ENCODE measurements around the gene SPATS2L.

SPATS2L gene

DNA sequence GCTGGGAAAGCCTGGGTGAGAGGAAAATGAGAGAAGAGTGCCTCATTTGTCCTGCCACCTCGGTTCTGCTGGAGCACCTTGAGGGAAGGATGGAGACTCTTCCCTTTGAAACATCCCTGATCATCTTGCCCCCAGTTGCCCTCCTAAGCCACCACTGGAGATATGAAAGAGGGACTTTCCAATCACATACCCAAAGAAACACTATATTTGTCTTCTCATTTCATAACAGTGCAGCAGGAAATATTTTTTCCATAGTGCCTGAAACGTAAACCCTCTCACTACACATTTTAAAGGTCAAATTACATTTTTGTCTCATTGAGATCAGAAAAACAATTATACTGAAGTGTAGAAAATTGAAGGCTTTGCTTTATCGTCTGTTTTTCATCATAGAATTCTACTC, 140.1 kb downstream of the SPATS2L start:
- DNase-seq (ENCODE audit: low spot score) = no peak

DNA sequence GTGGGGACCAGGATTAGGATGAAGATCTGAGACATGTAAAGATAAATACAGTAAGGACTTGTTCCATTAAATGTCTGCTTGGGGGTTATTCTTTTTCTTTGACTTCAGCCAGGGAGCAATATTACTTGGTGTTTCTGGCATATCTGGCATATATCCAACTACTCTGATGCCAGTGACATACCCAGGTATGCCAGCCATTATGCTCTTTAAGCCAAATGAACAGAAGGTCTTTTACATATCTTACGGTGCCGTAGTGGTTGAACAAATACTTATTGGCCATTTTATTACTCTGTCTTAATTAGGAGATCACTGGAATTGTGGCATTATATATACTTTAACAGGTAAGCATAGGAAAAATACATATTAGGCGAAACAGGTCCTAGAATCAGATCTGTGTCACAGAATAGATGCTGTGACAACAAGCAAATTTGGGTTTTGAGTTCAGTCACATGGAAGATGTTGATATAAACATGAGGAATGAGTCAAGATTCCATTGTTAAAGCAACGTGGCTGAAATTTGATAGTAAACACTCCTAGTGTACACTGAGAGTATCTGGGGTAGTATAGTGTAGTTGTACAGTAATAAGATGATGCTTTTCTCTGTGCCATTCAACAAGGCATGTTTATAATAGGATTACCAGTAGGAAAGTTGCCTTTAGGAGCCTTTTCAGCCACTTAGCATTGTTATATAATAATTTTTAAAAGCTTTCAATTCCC, 140.8 kb downstream of the SPATS2L start:
- DNase-seq (ENCODE audit: low spot score) = no peak

- DNase-seq (ENCODE audit: low spot score) = no peak
Observed at GRCh38 chr2:200448455-200448854, 142.0 kb downstream of the SPATS2L start.

- no peak for DNase-seq (ENCODE audit: low spot score)
Observed at GRCh38 chr2:200449149-200449548, 142.7 kb downstream of the SPATS2L start.

- DNase-seq (ENCODE audit: low spot score) = no peak
Observed at GRCh38 chr2:200450288-200450687, 143.8 kb downstream of the SPATS2L start.

DNA sequence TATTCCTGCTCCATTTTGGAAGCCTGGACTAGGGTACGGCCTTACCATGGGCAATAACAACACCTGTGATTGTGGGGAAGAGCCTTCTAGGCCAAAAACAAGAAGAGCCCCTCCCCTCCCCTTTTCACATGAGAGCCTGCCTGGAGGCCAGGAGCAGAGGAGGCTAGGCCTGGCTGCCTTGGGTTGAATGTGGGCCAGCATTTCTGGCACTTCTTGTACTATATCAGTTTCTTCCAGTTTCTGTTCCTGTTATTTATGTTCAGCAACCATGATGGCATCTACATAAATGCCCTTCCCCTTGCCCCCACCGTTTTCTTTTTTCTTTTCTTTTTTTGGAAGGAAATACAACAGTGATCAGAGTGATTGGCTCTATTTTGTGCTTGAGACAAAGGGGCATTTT, 145.0 kb downstream of the SPATS2L start:
- DNase-seq (ENCODE audit: low spot score) = no peak

- DNase-seq (ENCODE audit: low spot score) = no peak
Observed at GRCh38 chr2:200452377-200452776, 145.9 kb downstream of the SPATS2L start.

- no peak for DNase-seq (ENCODE audit: low spot score)
Observed at GRCh38 chr2:200453142-200453852, 146.8 kb downstream of the SPATS2L start.

DNA sequence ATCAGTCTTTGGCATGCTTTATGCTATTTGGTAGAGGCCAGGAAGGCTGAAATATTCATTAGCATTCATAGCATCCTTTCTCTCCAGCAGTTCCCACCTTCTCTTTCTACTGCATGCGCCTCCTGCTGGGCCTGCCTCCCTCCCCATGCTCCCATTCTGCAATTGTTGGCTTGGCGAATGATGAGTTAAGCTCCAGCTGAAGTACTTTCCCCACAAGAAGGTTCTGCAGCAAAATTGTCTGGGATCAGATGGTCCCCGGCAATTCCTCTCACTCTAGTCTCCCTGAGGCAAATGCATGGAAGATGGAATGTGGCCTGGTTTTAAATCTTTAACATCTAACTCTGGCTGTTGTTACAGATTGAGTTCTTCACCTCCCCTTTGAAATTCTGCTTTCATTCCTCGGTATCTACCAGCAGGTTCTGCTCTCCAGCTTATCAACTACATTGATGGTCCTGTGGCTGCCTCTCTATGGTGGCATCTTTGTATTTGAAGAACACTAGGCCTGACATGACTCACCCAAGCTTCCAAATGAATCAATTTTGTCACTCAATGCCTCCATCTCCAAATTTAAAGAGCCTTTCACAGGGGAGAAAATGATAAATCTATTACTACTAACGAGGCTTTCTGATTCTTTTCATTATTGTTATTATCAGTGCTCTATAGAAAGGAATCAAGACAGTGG, 147.5 kb downstream of the SPATS2L start:
- no peak for DNase-seq (ENCODE audit: low spot score)

DNA sequence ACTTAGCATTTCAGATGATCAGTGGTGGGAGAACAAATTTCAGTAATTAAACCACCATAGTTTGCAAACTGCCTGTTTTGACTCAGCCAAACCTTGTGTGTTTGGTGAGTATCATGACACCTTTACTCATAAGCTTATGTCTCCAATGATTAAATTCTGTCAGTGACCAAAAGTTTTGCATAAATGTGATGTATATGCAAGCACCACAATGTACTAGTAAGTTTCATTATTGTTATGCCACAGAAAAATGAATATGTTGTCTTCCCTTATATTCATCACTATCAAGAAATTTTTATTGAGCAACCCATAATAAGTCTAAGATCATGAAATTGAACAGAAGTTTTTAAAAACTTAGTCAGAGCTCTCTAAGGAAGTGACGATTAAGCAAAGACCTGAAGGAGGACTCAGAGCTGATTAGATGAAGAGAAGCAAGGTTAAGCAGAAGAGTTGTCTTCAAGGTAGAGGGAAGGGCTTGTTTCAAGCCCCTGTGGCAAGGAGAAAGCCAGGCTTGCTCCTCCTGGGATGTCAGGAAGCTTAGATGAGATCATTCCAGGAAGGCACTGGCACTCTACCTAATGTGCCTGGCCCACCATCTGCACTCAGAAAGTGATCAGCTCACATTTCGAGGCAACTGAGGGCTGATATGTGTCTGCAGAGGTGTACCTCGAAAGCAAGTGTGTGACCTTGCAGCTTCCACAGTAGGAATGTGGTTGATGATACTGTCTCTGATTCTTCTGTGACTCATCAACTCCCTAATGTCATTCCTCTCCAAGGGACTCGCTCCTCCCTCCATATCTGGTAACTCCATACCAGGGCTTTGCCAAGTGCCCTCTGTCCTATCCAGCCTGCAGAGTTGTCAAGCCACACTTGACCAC, 148.7 kb downstream of the SPATS2L start:
- no peak for DNase-seq (ENCODE audit: low spot score)

GRCh38 chr2:200455958-200456421, 149.5 kb downstream of the SPATS2L start:
- DNase-seq (ENCODE audit: low spot score) = no peak

GRCh38 chr2:200456567-200456966, 150.1 kb downstream of the SPATS2L start:
- DNase-seq (ENCODE audit: low spot score) = no peak

GRCh38 chr2:200459101-200459500, 152.6 kb downstream of the SPATS2L start:
- no peak for DNase-seq (ENCODE audit: low spot score)

DNA sequence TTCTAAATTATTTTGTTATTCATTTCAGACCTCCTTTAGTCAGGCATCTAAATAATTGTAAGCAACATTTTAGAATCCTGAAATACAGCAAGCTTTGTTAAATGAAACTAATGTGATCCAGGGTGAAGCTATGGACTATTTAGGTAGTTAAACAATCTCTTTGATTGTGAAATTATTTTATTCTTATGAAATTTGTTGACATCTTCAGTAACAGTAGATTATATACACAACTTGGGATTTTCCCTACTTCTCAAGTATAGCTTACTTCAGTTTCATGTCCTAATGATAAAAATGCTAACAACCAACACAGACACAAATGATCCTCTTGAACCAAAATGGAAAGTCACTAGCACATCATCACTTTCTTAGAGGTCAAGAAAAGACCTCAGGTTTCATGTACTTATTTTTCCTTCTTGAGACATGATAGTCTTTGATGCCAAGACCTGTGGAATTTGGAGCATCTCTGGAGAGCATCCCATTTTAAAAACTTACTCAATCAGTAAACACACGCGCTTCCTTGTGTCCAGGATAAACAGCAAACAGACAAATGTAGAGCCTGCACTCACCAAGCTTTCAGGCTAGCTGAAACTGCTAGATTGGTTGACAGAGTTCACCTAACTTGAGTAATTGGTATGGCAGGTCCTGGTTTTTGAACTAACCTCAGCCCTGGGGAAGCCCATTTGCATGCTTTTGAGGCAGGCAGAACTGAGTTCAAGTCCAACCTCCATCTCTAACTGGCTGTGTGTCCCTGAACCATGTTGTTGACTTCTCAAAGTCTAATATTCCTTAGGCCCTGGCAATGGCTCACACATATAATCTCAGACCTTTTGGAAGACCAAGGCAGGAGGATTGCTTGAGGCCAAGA, 155.6 kb downstream of the SPATS2L start:
- DNase-seq (ENCODE audit: low spot score) = no peak

GRCh38 chr2:200463452-200463851, 157.0 kb downstream of the SPATS2L start:
- DNase-seq (ENCODE audit: low spot score) = no peak

- DNase-seq (ENCODE audit: low spot score) = no peak
Observed at GRCh38 chr2:200466425-200467418, 160.2 kb downstream of the SPATS2L start.

DNA sequence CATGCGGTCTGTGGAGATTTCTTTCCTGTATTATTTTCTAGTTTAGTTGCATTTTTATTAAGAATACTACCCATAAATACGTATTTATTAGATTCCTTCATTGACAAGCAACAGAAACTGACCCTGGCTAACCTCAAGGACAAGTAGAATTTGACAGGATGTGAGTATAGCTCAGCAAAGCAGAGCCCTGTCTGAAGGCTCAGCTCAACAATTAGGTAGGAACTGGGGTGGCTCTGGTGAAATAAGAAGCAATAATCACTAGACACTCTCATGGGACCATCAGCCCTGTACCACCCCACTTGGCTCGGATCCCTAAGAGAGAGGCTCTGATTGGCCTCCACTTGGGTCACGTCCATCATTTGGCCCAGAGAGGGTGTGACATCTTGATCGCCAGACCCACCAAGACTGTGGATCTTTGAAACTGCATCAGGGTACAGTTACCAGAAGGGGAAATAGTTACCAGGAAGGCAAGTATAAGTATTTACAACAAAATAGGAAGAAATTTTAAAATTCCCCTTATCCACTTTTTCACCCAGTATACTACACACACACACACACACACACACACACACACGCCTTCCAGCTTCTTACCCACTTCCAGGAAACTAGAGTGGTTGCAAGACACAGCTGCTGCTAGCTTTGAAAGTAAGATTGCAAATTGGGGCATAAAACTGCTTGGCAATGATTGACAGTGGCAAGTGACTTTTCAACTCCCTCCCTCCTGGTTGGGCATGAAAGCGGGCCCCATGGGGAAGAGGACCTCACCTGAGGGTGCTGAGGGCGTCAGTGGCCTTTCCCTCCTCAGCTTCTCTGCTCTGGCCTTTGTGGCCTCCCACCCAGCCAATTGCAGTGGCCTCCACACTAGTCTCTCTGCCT, 161.6 kb downstream of the SPATS2L start:
- no peak for DNase-seq (ENCODE audit: low spot score)

DNA sequence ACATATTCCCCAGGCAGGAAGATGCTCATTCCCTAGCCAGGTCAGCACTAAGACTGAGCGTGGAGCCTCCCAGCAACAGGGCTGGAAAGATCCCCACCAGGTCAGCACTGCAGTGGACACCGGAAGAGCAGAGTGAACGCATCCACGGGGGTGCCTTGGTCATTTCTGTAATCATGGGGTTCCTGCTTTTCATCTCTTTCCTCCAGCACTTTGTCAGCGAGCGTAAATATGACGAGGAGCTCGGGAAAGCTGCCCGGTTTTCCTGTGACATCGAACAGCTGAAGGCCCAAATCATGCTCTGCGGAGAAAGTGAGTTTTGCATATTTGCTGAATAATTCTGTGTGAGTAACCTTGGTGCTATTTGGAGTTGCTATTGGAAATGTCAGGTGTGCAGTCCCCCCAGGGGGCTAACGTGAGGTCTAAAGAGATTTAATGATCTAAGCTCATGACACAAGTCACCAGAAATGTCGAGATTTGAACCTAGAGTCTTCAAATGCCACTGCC, 163.3 kb downstream of the SPATS2L start:
- no peak for DNase-seq (ENCODE audit: low spot score)

GRCh38 chr2:200470230-200470629, 163.7 kb downstream of the SPATS2L start:
- DNase-seq (ENCODE audit: low spot score) = no peak

Data from kidney capillary endothelial cell (primary cell).